ENCODE measurements around the gene ZBTB46. TPM values are rescaled to one million over a fixed set of nuclear protein-coding genes. Genes with fewer than 3 reads are reported as not detected.
"Not testable (repeated sequence)": the region's sequence is repeated elsewhere in the genome, so short reads cannot be mapped to it uniquely, and the experiment has no call there.

ZBTB46 gene
- total RNA-seq, 6 experiments from 2014 or later, result 0.38 to 1.1 (median 0.64) TPM

DNA sequence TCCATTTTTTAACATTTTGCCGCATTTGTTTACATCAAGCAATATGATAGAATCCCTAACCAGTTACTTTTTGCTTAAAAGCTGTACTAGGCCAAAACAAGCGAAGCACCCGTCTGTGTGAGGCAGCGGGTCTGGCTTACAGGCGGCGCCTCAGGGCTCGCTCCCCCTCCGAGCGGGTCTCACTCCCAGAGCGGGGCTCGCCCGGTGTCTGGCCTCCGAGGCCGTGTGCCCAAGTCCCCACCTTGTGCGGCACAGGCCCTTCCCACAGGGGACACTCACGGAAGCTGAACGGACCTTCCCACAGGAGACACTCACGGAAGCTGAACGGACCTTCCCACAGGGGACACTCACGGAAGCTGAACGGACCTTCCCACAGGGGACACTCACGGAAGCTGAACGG, 23.4 kb downstream of the ZBTB46 start:
- no peaks in the 10 kb centered on the region for H3K36me3 Mint-ChIP-seq (ENCODE audit: low read depth)
- TF ChIP-seq CTCF (IDR thresholded peaks at IDR 0.05), result no peak
- no peaks in the 10 kb centered on the region for H3K4me1 Mint-ChIP-seq (ENCODE audit: low read depth)
- no peak overlapping the region for H3K4me3 Mint-ChIP-seq
- no peak for DNase-seq
- peaks cover 13% of the 10 kb centered on the region for H3K27me3 Mint-ChIP-seq (ENCODE audit: insufficient read depth)
- no peaks in the 10 kb centered on the region for H3K9me3 Mint-ChIP-seq
- no peak overlapping the region for H3K27ac Mint-ChIP-seq

GRCh38 chr20:63804308-63804636, 26.8 kb downstream of the ZBTB46 start:
- Mint-ChIP-seq H3K27me3 (ENCODE audit: insufficient read depth) (peaks cover 10% of the 10 kb centered on the region), H3K27ac (no peak overlapping the region), H3K36me3 (ENCODE audit: low read depth) (no peaks in the 10 kb centered on the region; the same call in 1 of the 2 replicates), H3K9me3 (peaks cover 7% of the 10 kb centered on the region), H3K4me1 (ENCODE audit: low read depth) (no peaks in the 10 kb centered on the region), H3K4me3 (no peak overlapping the region)
- DNase-seq, result no peak
- TF ChIP-seq CTCF (IDR thresholded peaks at IDR 0.05), result no peak

DNA sequence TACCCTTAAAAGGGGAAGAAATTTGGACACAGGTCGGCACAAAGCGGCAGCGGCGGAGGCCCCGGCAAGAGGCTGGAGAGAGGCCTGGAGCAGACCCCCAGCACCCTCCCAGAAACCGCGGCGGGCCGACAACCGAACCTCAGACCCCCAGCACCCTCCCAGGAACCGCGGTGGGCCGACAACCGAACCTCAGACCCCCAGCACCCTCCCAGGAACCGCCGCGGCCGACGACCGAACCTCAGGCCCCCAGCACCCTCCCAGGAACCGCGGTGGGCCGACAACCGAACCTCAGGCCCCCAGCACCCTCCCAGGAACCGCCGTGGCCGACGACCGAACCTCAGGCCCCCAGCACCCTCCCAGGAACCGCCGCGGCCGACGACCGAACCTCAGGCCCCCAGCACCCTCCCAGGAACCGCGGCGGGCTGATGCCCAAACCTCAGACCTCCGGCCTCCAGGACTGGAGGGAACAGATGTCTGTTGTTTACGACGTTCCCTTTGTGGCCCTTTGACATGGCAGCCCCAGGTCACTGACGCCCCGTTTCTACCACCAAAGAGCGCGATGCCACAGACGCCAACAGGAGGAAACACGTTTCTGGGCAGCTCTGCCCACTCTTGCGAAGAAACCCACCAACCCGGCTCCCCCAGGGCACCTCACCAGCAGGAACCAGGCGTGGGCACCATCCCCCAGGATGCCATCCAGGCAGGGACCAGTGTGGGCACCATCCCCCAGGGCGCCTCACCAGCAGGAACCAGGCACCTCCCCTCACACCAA, 28.4 kb downstream of the ZBTB46 start:
- Mint-ChIP-seq H3K4me3 (no peak overlapping the region), H3K9me3 (peaks cover 7% of the 10 kb centered on the region), H3K4me1 (ENCODE audit: low read depth) (no peaks in the 10 kb centered on the region), H3K27ac (no peak overlapping the region), H3K36me3 (ENCODE audit: low read depth) (no peaks in the 10 kb centered on the region; the same call in 1 of the 2 replicates), H3K27me3 (ENCODE audit: insufficient read depth) (peaks cover 10% of the 10 kb centered on the region)
- DNase-seq, result no peak
- TF ChIP-seq CTCF (IDR thresholded peaks at IDR 0.05), result no peak

DNA sequence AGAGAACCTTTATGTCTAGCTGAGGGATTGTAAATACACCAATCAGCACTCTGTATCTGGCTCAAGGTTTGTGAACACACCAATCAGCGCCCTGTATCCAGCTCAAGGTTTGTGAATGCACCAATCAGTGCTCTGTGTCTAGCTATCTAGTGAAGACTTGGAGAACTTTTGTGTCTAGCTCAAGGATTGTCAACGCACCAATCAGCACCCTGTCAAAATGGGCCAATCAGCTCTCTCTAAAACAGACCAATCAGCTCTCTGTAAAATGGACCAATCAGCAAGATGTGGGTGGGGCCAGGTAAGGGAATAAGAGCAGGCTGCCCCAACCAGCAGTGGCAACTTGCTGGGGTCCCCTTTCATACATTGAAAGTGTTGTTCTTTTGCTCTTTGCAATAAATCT, 29.9 kb downstream of the ZBTB46 start:
- not testable (repeated sequence) for H3K36me3 Mint-ChIP-seq (ENCODE audit: low read depth); DNase-seq; H3K4me3 Mint-ChIP-seq; H3K9me3 Mint-ChIP-seq; H3K27ac Mint-ChIP-seq; H3K4me1 Mint-ChIP-seq (ENCODE audit: low read depth); H3K27me3 Mint-ChIP-seq (ENCODE audit: insufficient read depth)

DNA sequence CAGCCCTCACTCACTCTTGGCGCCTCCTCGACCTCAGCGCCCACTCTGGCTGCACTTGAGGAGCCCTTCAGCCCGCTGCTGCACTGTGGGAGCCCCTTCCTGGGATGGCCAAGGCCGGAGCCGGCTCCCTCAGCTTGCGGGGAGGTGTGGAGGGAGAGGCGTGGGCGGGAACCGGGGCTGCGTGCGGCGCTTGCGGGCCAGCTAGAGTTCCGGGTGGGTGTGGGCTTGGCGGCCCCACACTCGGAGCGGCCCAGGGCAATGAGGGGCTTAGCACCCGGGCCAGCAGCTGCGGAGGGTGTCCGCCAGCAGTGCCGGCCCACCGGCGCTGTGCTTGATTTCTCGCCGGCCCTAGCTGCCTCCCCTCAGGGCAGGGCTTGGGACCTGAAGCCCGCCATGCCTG, 30.7 kb downstream of the ZBTB46 start:
- H3K4me3 Mint-ChIP-seq; H3K27me3 Mint-ChIP-seq (ENCODE audit: insufficient read depth); H3K27ac Mint-ChIP-seq; H3K4me1 Mint-ChIP-seq (ENCODE audit: low read depth); H3K36me3 Mint-ChIP-seq (ENCODE audit: low read depth); DNase-seq; H3K9me3 Mint-ChIP-seq: not testable (repeated sequence)

GRCh38 chr20:63799127-63799526, 31.9 kb downstream of the ZBTB46 start:
- H3K9me3 Mint-ChIP-seq; H3K27me3 Mint-ChIP-seq (ENCODE audit: insufficient read depth); H3K27ac Mint-ChIP-seq; H3K4me3 Mint-ChIP-seq; H3K4me1 Mint-ChIP-seq (ENCODE audit: low read depth); H3K36me3 Mint-ChIP-seq (ENCODE audit: low read depth): not testable (repeated sequence)
- peak; percentile 29 for DNase-seq

- DNase-seq; H3K9me3 Mint-ChIP-seq; H3K4me1 Mint-ChIP-seq (ENCODE audit: low read depth); H3K36me3 Mint-ChIP-seq (ENCODE audit: low read depth); H3K4me3 Mint-ChIP-seq; H3K27me3 Mint-ChIP-seq (ENCODE audit: insufficient read depth); H3K27ac Mint-ChIP-seq: not testable (repeated sequence)
Measured at GRCh38 chr20:63797175-63797574, 33.9 kb downstream of the ZBTB46 start.
